Esophagus muscularis mucosa (tissue), 4 donors: ENCODE measurements around the gene FBXO48. TPM values are rescaled to one million over a fixed set of nuclear protein-coding genes. Genes with fewer than 3 reads are reported as not detected.

ENCODE experiments used
- DNase-seq: peaks from one replicate; pipeline ENCODE4 v3.0.0-alpha.2; 2017; ENCODE audit errors: extremely low spot score
- H3K27ac ChIP-seq, 4 donors: fragments of 200-600 bp; sonication (generic); replicated peaks in 1 of 4; 1 replicate in 3 of 4; 2 replicates in 1 of 4; pipeline ENCODE4 v1.5.1; 2016 to 2019; ENCODE audit warnings: mild to moderate bottlenecking in 1 of 4
- H3K27me3 ChIP-seq, 4 donors: fragments of 200-600 bp; sonication (generic); one replicate each; pipeline versions ENCODE4 v1.5.1 to v1.6.0; 2016 to 2019
- H3K36me3 ChIP-seq, 4 donors: fragments of 200-600 bp; sonication (generic); one replicate each; pipeline ENCODE4 v1.5.1; 2016 to 2019
- H3K4me1 ChIP-seq, 4 donors: fragments of 200-600 bp; sonication (generic); one replicate each; pipeline ENCODE4 v1.5.1; 2016 to 2019
- H3K4me3 ChIP-seq, 4 donors: fragments of 200-600 bp; sonication (generic); 1 replicate in 2 of 4; 2 replicates in 2 of 4; pipeline ENCODE4 v1.5.1; 2016 to 2019; ENCODE audit warnings: mild to moderate bottlenecking in 4 of 4, moderate library complexity in 1 of 4
- H3K9me3 ChIP-seq, 4 donors: fragments of 200-600 bp; sonication (generic); 1 replicate in 3 of 4; 2 replicates in 1 of 4; pipeline ENCODE4 v1.5.1; 2016 to 2019
- EP300 ChIP-seq: sonication (generic); formaldehyde crosslinking; IDR thresholded peaks from one replicate; pipeline ENCODE4 v1.6.1; 2017; ENCODE audit warnings: antibody characterized with exemption
- POLR2A ChIP-seq: fragments of 450-650 bp; IDR thresholded peaks from one replicate; pipeline ENCODE4 v1.6.1; 2017; ENCODE audit warnings: antibody characterized with exemption, moderate library complexity, mild to moderate bottlenecking, low read depth
- POLR2AphosphoS5 ChIP-seq, 2 donors: sonication (generic); formaldehyde crosslinking; IDR thresholded peaks; one replicate each; pipeline ENCODE4 v1.6.1; 2017; ENCODE audit warnings: antibody characterized with exemption in 2 of 2
- WGBS: methylation state at CpG from one replicate; pipeline ENCODE4 v1.1.5; 2018; 5-methylcytosine and 5-hydroxymethylcytosine counted together
- intact Hi-C: fragments of 100-400 bp; cut with DNase I; formaldehyde crosslinking; loops from one replicate; pipeline ENCODE4 v1.15.1; 2023
- total RNA-seq, 4 donors: library from RNA; depleted of rRNA; stranded (reverse); fragments of >200 nt; gene quantifications; one replicate each; pipeline versions ENCODE4 v1.1.0 to v1.2.1, GENCODE V29; 2016
- TF ChIP-seq, protein P1 (sequence below), 3 experiments: fragments of 200-600 bp in 2 of 3; fragments of 450-650 bp in 1 of 3; sonication (generic) in 2 of 3; IDR thresholded peaks; one replicate each; pipeline ENCODE4 v1.5.1; 2017 to 2019; ENCODE audit warnings: antibody characterized with exemption in 3 of 3, mild to moderate bottlenecking in 2 of 3, moderate library complexity in 1 of 3

FBXO48 gene
- total RNA-seq, 4 donors from 2014 or later, result 0.33 to 0.83 (median 0.59) TPM

DNA sequence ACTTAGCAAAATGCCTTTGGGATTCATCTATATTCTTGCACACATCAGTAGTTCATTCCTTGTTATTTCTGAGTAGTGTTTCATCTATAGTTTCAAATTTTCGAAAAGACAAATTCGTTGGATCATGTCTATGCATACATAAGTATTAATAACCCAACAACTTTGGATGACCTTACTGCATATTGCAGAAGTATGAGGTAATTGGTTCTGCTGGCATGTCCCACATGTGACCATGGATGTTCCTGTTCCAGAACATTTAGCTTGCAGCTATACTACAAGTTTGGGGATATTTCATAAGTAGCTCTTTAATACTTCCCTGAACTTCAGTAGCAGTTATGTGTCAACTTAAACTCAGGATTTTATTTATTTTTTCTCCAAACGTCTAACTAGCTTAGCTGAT is 45.2 kb upstream of the FBXO48 start:
- Histone ChIP-seq H3K4me3 (no peak overlapping the region), H3K36me3 (no peaks in the 10 kb centered on the region), H3K4me1 (no peaks in the 10 kb centered on the region), H3K27me3 (no peaks in the 10 kb centered on the region), H3K9me3 (no peaks in the 10 kb centered on the region), H3K27ac (no peak overlapping the region)
- TF ChIP-seq EP300 (no peak), POLR2AphosphoS5 (IDR thresholded peaks at IDR 0.05) (no peak), POLR2A (no peak)
- TF ChIP-seq, protein P1, sequence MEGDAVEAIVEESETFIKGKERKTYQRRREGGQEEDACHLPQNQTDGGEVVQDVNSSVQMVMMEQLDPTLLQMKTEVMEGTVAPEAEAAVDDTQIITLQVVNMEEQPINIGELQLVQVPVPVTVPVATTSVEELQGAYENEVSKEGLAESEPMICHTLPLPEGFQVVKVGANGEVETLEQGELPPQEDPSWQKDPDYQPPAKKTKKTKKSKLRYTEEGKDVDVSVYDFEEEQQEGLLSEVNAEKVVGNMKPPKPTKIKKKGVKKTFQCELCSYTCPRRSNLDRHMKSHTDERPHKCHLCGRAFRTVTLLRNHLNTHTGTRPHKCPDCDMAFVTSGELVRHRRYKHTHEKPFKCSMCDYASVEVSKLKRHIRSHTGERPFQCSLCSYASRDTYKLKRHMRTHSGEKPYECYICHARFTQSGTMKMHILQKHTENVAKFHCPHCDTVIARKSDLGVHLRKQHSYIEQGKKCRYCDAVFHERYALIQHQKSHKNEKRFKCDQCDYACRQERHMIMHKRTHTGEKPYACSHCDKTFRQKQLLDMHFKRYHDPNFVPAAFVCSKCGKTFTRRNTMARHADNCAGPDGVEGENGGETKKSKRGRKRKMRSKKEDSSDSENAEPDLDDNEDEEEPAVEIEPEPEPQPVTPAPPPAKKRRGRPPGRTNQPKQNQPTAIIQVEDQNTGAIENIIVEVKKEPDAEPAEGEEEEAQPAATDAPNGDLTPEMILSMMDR (IDR thresholded peaks at IDR 0.05), result no peak
- WGBS, result 67% methylated on average over 3 of the region's 3 CpGs
- DNase-seq, result no peak
- intact Hi-C loops, result no loop called here

DNA sequence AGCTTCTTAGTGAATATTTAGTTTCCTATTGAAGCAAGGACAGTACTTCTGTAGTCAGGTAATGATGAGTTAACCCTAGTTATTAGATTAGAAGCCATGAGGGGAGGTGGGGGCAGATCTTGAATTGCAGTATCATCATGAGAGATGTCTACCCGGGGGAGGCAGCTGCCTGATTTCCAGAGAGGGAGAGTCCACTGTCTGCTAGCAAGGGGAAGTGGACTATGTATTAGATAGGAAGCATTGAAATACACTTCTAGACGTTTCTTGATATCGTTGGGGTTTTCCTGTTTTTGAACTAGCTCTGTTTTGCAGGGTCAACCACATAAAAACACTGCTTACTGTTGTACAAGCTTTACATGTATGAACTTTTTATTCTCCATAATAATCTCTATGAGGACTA is 39.1 kb upstream of the FBXO48 start:
- no peak for TF ChIP-seq POLR2A
- TF ChIP-seq POLR2AphosphoS5 (IDR thresholded peaks at IDR 0.05), result no peak
- TF ChIP-seq, protein P1 (IDR thresholded peaks at IDR 0.05), result no peak
- no peak for TF ChIP-seq EP300
- Histone ChIP-seq H3K4me3 (no peak overlapping the region), H3K4me1 (no peaks in the 10 kb centered on the region), H3K27me3 (no peaks in the 10 kb centered on the region), H3K27ac (no peak overlapping the region), H3K9me3 (no peaks in the 10 kb centered on the region), H3K36me3 (peaks cover 0 to 11% (median 0%) of the 10 kb centered on the region in 4 donors)
- no peak for DNase-seq
- intact Hi-C loops, result no loop called here
- 74% methylated on average over 3 of the region's 3 CpGs for WGBS

DNA sequence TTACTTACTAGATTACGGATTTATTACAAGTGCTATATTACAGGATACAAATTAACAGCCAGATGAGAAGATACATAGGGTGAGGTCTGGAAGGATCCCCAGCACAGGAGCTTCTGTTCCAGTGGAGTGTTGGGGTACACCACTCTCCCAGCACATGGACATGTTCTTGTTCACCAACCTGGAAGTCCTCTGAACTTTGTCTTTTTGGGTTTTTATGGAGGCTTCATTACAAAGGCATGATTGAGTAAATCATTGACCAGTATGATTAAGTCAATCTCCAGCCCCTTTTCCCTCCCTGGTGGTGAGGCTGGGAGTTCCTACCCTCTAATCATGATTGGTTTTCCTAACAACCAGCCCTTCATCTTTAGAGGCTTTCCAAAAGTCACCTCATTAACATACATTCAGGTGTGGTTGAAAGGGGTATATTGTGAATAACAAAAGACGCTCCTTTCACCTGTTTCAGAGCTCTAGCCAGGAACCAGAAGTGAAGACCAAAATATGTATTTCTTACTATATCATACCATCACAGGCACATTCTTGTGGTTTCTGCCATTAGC is 38.6 kb upstream of the FBXO48 start:
- Histone ChIP-seq H3K4me3 (no peak overlapping the region), H3K36me3 (peaks cover 0 to 11% (median 0%) of the 10 kb centered on the region in 4 donors), H3K4me1 (no peaks in the 10 kb centered on the region), H3K27me3 (no peaks in the 10 kb centered on the region), H3K9me3 (no peaks in the 10 kb centered on the region), H3K27ac (no peak overlapping the region)
- TF ChIP-seq POLR2A (no peak), EP300 (no peak), POLR2AphosphoS5 (IDR thresholded peaks at IDR 0.05) (no peak)
- TF ChIP-seq, protein P1 (IDR thresholded peaks at IDR 0.05), result no peak
- no peak for DNase-seq
- intact Hi-C loops, result no loop called here
- 95% methylated on average over 2 of the region's 2 CpGs for WGBS

DNA sequence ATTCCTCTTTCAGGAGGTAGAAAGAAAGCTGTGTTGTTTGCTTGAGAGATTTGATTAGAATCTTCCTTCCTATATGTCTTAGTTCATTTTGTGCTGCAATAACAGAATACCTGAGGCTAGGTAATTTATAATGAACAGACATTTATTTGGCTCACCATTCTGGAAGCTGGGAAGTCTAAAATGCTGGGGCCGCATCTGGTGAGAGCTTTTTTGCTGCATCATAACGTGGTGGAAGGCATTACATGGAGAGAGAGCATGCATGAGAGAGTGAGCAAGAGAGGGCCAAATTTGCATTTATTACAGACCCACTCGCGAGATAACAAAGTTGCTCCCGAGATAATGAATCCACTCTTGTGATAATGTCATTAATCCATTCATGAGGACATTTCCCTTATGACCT is 34.7 kb upstream of the FBXO48 start:
- no peaks in the 10 kb centered on the region for H3K27me3 ChIP-seq
- DNase-seq, result no peak
- H3K36me3 ChIP-seq, result peaks cover 0 to 11% (median 0%) of the 10 kb centered on the region in 4 donors
- WGBS, result 87% methylated on average over 5 of the region's 5 CpGs
- intact Hi-C loops, result no loop called here
- H3K4me3 ChIP-seq, result no peak overlapping the region
- TF ChIP-seq EP300 (no peak), POLR2AphosphoS5 (IDR thresholded peaks at IDR 0.05) (no peak), POLR2A (no peak)
- TF ChIP-seq, protein P1 (IDR thresholded peaks at IDR 0.05), result no peak
- H3K9me3 ChIP-seq, result no peaks in the 10 kb centered on the region
- no peak overlapping the region for H3K27ac ChIP-seq
- H3K4me1 ChIP-seq, result no peaks in the 10 kb centered on the region

DNA sequence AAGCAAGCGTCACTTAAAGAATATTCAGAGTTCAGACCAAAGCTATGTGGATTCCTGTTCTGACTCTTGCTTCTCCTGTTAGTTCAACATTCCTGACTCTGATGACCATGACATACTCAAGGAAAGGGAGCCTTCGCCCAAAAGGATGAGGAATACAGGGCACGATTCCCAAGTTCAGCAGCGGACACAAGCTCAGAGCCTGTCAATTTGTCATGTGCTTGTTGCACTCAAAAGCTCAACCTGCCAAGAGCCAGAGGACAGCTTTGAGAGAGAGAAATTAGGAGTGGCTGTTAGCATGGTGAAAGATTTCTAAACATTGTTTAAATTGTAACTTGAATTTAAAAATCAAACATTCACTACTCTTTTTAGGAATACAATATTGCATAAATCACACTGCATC is 33.6 kb upstream of the FBXO48 start:
- no peak for TF ChIP-seq POLR2A
- TF ChIP-seq, protein P1 (IDR thresholded peaks at IDR 0.05), result no peak
- TF ChIP-seq POLR2AphosphoS5 (IDR thresholded peaks at IDR 0.05), result no peak
- TF ChIP-seq EP300, result no peak
- intact Hi-C loops, result no loop called here
- Histone ChIP-seq H3K27me3 (no peaks in the 10 kb centered on the region), H3K9me3 (peaks cover 0 to 9% (median 4%) of the 10 kb centered on the region in 4 donors), H3K4me3 (no peak overlapping the region), H3K36me3 (peaks cover 0 to 2% (median 0%) of the 10 kb centered on the region in 4 donors), H3K4me1 (no peaks in the 10 kb centered on the region), H3K27ac (no peak overlapping the region)
- 73% methylated on average over 4 of the region's 4 CpGs for WGBS
- DNase-seq, result no peak
